ENCODE data around the gene GPR108.
"Not testable (repeated sequence)": the region's sequence is repeated elsewhere in the genome, so short reads cannot be mapped to it uniquely, and the experiment has no call there.

The GPR108 gene

DNA sequence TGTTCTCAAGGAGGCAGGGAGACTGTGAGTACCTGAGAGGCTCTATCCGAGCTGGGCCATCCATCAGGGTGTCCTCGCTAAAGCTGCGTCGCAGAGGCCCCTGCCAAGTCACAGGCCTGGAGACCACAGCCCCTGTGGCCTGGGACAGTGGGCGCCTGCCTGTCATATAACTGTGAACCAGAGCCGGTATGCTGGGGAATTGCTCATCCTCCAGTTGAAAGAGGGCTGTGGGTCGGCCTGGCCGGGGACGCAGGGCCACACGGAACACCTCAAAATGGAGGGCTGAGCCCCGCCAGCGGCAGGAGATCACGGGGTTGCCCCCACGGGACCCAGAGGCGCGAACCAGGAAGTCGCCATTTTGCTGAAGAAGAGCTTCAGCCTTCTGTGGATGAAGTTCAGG is 23.2 kb upstream of the GPR108 start:
- DNase-seq, result no peak

DNA sequence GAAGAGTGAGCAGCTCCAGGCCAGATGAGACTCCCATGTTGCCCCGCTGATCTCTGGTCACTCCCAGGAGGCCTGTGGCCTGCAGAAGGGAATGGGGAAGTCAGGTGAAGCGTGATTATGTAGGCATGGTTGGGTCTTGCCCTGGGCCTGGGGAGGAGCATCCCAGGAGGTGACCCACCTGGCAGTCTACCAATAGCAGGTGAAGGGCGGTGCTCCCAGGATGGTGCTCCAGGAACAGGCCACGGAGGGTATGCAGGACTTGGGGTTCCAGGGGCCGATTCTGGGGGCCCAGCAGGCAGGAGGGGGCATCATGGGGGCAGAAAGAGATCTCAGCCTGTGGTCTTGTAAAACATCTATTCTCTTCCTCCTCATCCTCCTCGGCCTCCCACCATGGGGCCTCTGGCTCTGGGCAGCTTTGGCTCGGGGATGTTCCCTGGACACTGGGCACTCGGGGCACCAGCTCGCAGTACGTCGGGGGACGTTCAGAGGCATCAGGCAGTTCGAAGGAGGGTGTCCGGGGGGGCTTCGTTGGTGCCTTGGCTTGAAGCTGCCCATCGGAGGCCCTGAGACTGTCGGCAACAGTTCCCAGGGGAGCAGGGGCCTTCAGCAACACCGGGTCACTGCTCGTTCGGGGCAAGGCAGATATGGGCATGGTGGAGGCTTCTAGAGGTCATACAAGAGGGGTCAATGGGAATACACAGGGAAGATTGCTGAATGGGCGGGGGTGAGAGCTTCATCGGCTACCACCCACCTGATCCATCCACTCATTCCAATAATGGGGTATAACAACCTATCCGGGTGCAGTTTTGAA is 17.5 kb upstream of the GPR108 start:
- no peak for DNase-seq

DNA sequence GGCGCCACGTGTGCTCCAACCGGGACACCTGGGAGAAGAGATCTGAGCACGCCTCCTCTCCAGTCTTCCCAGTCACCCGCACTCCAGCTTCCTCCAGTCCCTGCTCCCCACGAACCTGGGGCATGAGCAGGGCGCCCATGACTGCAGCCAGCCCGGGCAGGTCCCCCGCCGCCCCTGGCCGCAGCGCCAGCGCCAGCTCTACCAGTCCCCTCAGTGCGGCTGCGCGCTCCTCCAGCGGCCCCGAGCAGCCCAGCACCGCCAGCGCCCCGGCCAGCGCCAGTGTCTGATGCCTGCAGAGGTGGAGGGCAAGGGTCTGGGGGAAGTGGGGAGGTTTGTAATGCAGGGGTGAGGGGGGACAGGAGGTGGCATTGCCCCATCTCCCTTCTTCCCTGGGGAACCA is 16.8 kb upstream of the GPR108 start:
- DNase-seq, result no peak

DNA sequence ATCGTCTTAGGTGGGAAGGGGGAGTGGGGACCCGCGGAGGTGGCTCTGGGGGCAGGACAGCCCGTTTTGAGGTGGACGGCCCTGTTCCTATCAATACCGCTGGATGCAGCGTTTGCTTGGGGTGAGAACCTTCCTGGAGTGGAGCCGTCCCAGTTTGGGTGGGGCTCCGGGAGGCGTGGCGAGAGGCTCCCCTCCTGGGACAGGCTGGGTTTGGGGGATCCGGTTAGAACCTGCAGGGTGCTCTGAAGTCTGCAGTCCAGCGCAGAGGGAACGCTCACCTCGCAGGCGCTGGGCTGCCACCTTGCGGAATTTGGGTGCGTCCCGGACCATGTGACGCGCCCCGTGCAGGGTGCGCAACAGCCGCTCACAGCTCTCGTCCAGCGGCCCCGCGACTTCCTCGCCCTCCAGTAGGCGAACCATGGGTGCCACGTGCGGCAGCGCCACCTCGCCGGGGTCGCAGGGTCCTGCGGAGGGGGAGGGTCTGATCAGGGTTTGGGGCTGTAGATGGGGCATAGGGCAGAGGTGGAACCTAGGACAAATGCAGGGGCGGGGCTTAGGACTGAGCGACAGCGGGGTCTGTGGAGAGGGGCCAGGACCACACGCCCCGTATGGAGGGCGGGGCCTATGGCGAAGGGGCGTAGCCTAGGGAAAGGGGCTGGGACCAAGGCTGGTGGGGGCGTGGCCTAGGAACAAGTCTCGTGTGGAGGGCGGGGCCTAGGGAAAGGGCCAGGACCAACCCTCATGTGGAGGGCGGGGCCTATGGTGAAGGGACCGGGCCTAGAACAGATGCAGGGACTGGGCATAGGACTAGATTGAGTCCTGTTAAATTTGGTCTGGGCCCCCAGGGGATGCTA is 16.0 kb upstream of the GPR108 start:
- DNase-seq, result no peak

DNA sequence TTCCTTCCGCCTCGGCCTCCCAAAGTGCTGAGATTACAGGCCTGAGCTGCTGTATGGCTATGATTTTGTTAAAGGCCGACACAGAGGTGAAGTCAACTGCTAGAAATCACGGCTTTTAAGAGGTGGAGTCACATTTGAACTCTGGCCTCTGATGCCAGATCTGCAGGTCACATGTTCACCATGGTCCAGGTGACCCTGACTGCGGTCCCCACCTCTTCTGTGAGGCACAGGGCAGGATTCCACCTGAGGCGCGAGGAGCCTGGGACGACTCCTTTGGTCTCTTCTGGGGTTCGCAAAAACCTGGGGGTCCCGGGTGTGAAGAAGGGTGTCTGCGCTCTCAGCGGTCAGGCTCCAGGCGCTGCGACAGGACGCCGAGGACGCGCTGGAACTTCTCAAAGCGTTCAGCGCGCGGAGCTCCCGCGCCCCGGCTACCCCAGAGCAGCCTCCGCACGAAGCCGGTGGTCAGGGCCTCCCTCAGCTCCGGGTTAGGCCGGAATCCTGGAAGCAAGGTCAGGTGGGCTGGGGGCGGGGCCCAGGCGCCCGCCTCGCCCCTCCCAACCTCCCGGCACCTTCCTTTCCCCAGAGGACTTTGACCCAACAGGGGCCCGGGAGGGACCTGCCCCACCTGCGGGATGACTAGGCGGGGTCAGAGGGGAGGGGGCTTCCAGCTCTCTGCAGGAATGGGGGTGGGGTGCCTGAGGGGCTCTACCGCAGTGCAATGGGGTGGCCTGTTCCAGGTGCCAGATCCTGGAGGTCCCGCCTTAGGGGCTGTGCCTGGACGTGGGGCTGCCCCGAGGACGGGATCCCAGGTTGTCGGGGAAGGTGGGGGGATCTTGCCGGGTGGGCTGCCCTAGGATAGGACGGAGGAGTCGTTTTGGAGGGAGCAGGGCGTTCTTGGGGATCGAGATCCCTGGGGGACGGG is 15.1 kb upstream of the GPR108 start:
- no peak for DNase-seq

DNA sequence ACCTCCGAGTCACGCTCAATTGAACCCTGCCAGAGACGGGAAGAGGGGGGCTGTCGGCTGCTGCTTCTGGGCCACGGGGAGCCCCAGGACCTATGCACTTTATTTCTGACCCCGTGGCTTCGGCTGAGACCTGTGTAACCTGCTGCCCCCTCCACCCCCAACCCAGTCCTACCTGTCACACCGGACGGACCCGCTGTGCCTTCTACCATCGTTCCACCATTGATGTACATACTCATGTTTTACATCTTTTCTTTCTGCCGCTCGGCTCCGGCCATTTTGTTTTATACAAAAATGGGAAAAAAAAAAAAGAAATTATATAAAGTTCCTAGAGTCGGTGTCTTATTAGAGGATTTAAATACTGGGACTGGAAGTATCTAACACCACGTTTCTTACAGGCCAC is 13.8 kb upstream of the GPR108 start:
- no peak for DNase-seq

DNA sequence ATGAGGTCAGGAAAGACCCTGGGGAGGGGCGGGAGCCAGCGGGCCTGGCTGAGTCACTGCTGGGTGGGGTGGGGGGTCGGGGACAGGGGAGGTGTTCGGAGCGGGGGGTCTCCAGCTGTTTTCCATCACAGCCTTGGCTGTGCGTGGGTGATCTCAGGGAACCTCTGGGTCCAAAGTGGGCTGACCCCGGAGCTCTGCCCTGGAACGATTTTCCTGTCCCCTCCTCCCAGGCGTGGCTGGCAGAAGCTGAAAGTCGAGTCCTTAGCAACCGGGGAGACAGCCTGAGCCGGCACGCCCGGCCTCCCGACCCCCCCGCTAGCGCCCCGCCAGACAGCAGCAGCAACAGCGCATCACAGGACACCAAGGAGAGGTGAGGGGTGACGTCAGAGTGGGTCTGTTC is 12.7 kb upstream of the GPR108 start:
- DNase-seq, result no peak

DNA sequence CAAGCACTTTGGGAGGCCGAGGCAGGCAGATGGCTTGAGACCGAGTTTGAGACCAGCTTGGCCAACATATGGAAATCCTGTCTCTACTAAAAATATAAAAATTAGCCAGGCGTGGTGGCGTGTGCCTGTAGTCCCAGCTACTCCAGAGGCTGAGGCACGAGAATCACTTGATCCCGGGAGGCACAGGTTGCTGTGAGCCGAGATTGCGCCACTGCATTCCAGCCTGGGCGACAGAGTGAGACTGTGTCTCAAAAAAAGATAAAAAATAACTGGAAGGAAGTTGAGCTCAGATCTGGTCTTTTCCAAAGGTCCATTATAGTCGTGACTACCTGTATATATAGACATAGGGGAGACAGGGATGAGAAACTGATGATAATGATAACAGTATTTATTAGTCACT is 11.2 kb upstream of the GPR108 start:
- DNase-seq, result not testable (repeated sequence)

DNA sequence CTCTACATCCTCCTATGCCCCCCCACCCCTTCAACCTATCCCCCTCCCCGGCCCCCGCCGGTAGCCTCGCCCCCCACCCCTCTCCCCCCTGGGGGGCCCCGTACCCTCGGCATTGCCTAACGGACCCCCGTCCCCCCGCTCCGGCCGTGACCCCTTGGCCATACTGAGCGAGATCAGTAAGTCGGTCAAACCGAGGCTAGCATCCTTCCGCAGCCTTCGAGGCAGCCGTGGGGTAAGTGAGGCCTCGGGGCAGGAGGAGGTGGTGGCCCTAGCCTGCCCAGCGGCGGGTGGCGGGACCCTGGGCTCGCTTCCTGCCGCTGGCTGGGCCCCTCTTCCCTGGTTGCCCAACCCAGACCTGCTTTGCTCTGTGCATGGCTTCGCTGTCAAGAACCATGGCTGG is 8.6 kb upstream of the GPR108 start:
- DNase-seq, result no peak

DNA sequence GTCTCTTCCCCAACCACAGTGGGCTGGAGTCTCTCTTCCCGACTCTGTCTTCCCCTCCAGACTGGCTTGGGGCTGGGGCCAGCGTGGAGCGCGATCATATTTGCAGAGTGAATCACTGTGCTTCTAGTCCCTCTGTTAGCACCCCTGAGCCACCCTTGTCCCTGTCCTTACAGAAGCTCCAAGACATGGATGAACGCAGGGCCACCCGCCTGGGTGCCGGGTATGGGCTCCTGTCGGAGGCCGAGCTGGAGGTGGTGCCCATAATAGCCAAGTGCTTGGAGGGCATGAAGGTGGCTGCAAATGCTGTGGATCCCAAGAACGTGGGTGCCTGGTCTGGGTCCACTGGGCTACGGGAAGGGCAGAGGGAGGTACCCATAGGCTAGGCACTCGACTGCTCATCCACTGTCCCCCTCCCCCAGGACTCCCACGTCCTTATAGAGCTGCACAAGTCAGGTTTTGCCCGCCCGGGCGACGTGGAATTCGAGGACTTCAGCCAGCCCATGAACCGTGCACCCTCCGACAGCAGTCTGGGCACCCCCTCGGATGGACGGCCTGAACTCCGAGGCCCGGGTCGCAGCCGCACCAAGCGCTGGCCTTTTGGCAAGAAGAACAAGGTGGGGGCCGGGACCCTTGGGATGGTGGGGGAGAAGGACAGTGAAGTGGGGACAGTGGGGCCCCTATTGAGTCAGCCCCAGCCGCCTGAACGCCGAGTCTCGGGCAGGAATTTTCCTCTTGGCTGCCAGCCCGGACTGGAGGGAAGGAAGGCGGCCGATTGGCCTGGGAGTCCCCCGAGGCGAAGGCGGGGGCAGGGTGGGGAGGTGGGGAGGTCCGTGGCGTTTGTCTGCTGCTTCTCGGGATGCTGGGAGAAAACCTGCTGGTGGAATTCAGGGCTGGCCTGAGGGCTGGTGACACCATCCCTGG is 7.3 kb upstream of the GPR108 start:
- no peak for DNase-seq

DNA sequence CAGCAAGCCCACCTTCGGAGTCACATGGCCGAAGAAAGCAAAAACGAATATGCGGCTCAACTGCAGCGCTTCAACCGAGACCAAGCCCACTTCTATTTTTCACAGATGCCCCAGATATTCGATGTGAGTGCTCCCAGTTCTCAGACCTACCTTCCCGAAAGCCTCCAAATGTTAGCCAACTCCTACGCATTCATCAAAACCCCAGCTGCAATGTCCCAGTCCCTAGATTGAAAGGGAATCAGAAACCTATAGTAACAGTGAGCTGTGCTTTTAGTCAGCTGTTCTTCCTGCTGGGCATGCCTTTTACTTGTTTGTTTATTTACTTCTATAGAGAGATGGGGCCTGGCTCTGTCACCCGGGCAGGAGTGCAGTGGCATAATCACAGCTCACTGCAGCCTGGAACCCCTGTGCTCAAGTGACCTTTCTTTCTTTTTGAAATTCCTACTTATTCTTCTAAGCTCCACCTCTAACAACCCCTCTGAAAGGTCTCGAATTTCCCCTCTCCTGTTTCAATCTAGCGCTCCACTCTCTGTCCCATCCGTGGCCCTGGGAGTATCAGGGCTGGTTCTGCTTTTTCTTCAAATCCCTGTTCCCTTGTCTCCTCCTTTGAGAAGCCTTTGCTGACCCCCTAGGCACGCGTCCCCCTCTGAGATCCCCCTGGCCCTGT is 6.5 kb upstream of the GPR108 start:
- DNase-seq, result no peak

DNA sequence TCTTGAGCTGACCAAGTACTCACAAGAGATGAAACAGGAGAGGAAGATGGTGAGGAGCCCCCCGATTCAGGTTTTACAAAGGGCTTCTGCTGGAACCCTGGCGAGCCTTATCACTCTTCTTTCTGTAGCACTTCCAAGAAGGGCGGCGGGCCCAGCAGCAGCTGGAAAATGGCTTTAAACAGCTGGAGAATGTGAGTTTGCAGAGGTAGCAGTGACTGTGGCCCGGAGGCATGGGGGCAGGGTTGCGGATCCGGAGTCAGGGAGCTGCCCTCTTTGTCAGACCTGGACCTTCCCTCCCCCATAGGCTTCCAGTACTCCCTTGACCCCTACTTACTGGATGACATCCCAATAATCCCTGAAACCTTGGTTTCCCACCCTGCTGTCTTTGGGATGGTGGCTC is 5.7 kb upstream of the GPR108 start:
- DNase-seq, result no peak

DNA sequence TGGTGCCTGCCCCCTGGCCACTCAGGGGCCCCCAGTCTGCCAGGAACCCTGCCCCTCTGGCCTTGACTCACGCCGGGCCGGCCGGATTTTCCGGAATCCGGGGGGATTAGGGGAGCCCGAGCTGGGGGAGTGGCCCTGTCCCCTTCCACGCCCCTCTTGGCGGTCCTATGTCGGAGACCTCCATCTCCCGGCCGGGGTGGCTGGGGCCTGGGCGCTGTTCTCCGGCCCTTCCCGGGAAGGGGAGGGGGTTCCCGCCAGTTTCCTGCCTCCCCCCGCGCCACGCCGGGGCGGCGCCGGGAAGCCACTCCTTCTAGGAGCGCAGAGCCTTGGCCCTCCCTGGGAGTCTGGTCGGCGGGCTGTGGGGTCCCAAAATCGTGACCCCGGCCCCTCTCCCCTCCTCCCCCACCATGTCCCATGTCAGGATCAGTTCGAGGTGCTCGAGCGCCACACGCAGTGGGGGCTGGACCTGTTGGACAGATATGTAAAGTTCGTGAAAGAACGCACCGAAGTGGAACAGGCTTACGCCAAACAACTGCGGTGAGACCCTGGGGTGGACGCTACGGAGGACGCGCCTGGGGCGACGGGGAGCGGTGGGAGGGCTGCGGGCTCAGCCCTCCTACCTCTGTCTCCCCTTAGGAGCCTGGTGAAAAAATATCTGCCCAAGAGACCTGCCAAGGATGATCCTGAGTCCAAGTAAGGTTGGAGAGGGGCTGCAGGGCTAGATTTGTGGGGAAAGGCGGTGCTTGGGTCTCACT is 3.4 kb upstream of the GPR108 start:
- DNase-seq, result no peak

DNA sequence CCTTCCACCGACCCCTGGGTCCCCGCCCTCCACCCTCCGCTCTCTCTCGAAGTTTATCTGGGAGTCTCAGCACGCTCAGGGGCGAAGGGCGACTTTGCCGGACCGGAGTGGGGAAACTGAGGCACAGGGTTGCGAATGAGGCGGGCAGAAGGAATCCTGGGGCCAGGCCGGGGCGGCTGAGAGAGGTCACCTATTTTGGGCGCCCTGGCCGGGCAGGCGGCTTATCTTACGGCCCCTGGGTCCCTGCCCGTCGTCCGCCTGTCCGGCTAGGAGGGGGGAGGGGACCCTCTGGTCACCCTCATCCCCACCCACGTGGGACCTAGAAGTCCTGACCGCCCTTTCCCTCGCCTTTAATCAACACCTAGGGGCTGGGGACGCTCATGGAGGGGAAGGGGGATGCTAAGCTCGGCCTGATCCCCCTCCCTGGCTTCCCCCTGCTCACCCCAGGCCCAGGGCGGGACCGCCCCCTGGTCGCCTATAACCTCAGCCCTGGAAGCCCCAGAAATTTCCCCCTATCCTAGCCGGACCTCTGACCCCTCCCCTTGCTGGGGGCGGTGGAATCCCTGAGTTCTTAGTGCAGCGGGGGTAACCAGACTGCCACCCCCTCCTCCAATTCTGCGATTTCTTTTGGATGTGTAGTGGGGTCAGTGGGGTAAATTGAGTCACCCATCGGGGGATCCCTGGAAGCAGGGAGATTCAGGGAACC is 2.7 kb upstream of the GPR108 start:
- no peak for DNase-seq

DNA sequence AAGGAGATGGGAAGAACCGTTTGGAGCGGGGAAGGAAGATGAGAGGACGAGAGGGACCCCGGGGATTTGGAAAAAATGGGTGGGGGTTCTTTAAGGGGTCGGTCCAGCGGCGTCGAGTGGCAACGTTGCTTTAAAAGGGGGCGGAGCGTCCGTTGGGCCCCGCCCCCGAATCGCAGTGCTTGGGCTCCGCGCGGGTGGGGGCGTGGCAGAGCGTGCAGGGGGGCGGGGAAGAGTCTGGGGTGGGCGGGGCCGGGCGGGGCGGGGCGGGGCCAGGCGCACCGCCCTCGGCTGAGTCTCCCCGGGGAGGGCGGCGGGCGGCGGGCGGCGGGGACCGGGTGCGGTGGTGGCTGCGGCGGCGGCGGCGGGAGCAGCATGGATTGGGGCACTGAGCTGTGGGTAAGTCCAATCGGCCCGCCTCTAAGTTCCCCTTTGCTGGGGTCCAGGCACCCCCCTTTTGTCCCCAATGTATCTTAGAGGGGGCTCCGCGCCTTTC is 2.1 kb upstream of the GPR108 start, which contains the start of gene TRIP10:
TSS of gene TRIP10 (plus strand) at position 291 of the 493 bp plus-strand sequence. CDS start at position 373, 82 bp downstream.
- DNase-seq, result no peak

DNA sequence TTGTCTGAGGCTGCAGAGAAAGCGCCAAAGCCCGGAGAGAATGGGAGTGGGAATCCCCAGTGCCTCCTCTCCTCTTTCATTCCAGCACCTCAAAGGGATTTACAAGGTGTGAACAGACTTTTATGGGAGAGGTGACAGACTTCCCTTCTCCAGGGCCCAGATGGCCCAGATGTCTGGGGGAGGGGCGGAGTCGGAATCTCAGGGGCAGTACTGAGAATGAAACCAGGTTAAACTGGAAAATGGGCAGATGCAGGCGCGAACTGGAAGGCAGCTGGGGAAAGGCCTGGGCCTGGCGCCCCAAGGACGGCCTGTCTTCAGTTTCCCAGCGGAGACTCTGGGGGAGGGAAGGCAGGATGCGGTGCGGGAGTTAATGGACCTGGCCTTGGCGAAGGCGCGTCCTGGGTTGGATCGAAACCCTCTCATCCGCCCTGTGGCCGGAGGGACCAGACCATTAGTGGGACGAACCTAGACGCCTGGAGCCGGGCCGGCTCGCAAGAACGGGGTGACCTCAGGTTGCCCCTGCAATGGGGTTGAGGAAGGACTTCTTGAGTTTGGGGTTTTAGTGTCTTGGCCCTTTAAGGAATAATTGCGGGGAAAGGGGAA is 1.5 kb upstream of the GPR108 start:
- DNase-seq, result no peak

DNA sequence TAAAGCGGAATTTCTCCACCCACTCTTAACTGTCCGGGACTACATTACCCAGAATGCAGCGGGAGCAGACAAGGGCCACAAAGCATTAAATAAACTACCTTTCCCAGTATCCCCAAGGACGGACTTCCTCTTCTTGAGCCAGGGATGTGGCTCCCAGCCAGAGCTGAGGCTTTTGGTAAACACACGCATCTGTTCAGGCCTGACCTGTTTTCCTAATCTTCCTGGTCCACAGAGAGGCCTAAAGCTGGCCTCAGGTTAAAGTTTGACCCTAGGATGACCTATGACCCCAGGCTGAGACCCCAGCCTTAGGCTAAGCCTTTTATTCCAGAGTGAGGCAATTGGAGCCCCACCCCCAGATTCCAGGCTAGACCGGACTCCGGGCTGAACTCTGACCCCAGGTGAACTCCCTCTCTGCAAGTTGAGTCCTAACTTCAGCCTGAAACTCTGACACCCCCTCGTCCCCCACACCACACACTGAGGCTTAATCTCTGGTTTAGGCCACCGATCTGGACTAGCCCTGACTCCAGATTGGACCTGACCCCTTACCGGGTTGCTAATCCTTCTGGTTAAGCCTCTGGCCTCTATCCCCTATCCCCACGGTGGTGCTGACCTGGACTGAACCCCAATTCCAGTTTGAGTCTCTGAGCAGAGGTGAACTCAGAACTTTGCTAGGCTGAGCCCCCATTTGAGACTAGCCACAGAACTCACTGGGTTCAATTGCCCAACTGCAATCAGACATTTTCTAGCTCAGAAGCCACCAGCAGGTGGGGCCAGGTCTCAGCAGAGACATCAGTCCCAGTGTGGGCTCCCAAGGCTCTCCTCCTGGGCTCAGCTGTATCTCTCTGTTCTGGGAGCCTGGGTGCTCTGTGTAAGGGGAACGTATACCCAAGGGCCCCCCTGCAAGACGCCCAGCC is 750 bp upstream of the GPR108 start:
- DNase-seq, result no peak

DNA sequence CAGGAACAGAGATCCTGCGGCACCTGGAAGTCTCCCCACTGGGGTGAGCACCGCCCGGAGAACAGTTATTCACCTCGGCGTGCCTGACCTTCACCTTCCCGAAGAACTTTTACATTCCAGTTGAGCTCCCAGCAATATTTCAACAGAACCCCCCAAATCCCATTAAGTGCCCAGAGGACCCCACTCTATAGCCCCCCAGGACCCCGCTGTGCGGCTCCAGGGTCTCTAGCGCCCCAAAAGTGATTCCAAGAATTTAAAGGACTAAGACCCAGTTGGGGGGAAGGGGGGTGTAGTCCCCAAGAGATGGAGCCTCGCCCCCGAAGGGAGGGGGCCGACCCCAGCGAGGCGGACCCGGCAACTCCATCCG is 480 bp downstream of the GPR108 start:
- DNase-seq, result no peak

Data from NCI-H187 treated with DMSO at 0.1 percent for 48 hours (cell line).